Neural progenitor cell (in vitro differentiated cells): ENCODE measurements around the gene SYF2.

Source experiments
- EZH2 ChIP-seq: fragments of 200-600 bp; sonication (generic); IDR thresholded peaks from 2 replicates; pipeline ENCODE4 v1.6.1; 2017; ENCODE audit warnings: antibody characterized with exemption, mild to moderate bottlenecking, moderate library complexity
- EZH2phosphoT487 ChIP-seq: fragments of 200-600 bp; sonication (generic); IDR thresholded peaks from 2 replicates; pipeline ENCODE4 v1.6.1; 2017; ENCODE audit warnings: antibody characterized with exemption
- TF ChIP-seq, protein P1 (sequence below): fragments of 200-600 bp; sonication (generic); IDR thresholded peaks from 2 replicates; pipeline ENCODE4 v1.5.1; 2017; ENCODE audit warnings: antibody characterized with exemption, mild to moderate bottlenecking

GRCh38 chr1:25217598-25218232, 14.6 kb downstream of the SYF2 start:
- TF ChIP-seq EZH2phosphoT487 (no peak), EZH2 (no peak)
- TF ChIP-seq, protein P1, sequence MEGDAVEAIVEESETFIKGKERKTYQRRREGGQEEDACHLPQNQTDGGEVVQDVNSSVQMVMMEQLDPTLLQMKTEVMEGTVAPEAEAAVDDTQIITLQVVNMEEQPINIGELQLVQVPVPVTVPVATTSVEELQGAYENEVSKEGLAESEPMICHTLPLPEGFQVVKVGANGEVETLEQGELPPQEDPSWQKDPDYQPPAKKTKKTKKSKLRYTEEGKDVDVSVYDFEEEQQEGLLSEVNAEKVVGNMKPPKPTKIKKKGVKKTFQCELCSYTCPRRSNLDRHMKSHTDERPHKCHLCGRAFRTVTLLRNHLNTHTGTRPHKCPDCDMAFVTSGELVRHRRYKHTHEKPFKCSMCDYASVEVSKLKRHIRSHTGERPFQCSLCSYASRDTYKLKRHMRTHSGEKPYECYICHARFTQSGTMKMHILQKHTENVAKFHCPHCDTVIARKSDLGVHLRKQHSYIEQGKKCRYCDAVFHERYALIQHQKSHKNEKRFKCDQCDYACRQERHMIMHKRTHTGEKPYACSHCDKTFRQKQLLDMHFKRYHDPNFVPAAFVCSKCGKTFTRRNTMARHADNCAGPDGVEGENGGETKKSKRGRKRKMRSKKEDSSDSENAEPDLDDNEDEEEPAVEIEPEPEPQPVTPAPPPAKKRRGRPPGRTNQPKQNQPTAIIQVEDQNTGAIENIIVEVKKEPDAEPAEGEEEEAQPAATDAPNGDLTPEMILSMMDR: peak; percentile 25
